Astrocyte (in vitro differentiated cells and primary cell): ENCODE results near the gene MYH9. TPM values are rescaled to one million over a fixed set of nuclear protein-coding genes. Genes with fewer than 3 reads are reported as not detected.
A peak's percentile ranks its signal among the peaks of the same experiment; 100 is the strongest.
"Not testable (repeated sequence)": the region's sequence is repeated elsewhere in the genome, so short reads cannot be mapped to it uniquely, and the experiment has no call there.

Experiments
- DNase-seq: peaks from one replicate; pipeline ENCODE4 v3.0.0-alpha.2; 2010; ENCODE audit warnings: low read depth
- FAIRE-seq: peaks from 2 replicates; lab custom pipeline; 2011; peaks lifted over from hg19 to GRCh38; lab: Jason Lieb, UNC
- H2AFZ ChIP-seq: 2 replicates; pipeline ENCODE4 v1.6.0; 2012; ENCODE audit warnings: low read depth, low read length, inconsistent platforms
- H3K27ac ChIP-seq: 2 replicates; pipeline ENCODE4 v1.5.1; 2011; ENCODE audit warnings: low read depth, low read length, inconsistent platforms
- H3K27me3 ChIP-seq: 2 replicates; pipeline ENCODE4 v1.6.0; 2011; ENCODE audit warnings: low read length, inconsistent platforms; ENCODE audit not compliant: insufficient read depth
- H3K36me3 ChIP-seq: 2 replicates; pipeline ENCODE4 v1.5.1; 2011; ENCODE audit warnings: low read length, inconsistent platforms; ENCODE audit not compliant: insufficient read depth
- H3K4me1 ChIP-seq: 2 replicates; pipeline ENCODE4 v1.5.1; 2011; ENCODE audit warnings: low read length, inconsistent platforms; ENCODE audit not compliant: insufficient read depth
- H3K4me2 ChIP-seq: 2 replicates; pipeline ENCODE4 v1.6.0; 2012; ENCODE audit warnings: low read length, inconsistent platforms
- H3K4me3 ChIP-seq: 2 replicates; pipeline ENCODE4 v1.5.1; 2011; ENCODE audit warnings: low read depth, mild to moderate bottlenecking, low read length, inconsistent platforms; ENCODE audit not compliant: insufficient read depth
- H3K79me2 ChIP-seq: 2 replicates; pipeline ENCODE4 v1.6.0; 2012; ENCODE audit warnings: mild to moderate bottlenecking, low read length, inconsistent platforms; ENCODE audit not compliant: insufficient read depth
- H3K9ac ChIP-seq: 2 replicates; pipeline ENCODE4 v1.6.0; 2012; ENCODE audit warnings: mild to moderate bottlenecking, low read length, inconsistent platforms
- H3K9me3 ChIP-seq: 2 replicates; pipeline ENCODE4 v1.5.1; 2012; ENCODE audit warnings: low read depth, mild to moderate bottlenecking, low read length, inconsistent platforms; ENCODE audit not compliant: insufficient read depth
- H4K20me1 ChIP-seq: 2 replicates; pipeline ENCODE4 v1.6.0; 2012; ENCODE audit warnings: low read length, inconsistent platforms; ENCODE audit not compliant: insufficient read depth
- H3K27ac Mint-ChIP-seq: one replicate; pipeline ENCODE4 v1.8.0; 2021; ENCODE audit warnings: mild to moderate bottlenecking, mixed read lengths; ENCODE audit not compliant: unreplicated experiment
- H3K27me3 Mint-ChIP-seq: one replicate; pipeline ENCODE4 v1.8.0; 2021; ENCODE audit warnings: low read depth, mixed read lengths; ENCODE audit not compliant: unreplicated experiment
- H3K36me3 Mint-ChIP-seq: one replicate; pipeline ENCODE4 v1.8.0; 2021; ENCODE audit warnings: low read depth, mixed read lengths; ENCODE audit not compliant: unreplicated experiment
- H3K4me1 Mint-ChIP-seq: one replicate; pipeline ENCODE4 v1.8.0; 2021; ENCODE audit warnings: low read depth, mixed read lengths; ENCODE audit not compliant: unreplicated experiment
- H3K4me3 Mint-ChIP-seq: one replicate; pipeline ENCODE4 v1.8.0; 2021; ENCODE audit warnings: mild to moderate bottlenecking, moderate library complexity, mixed read lengths; ENCODE audit not compliant: unreplicated experiment
- H3K9me3 Mint-ChIP-seq: one replicate; pipeline ENCODE4 v1.8.0; 2021; ENCODE audit warnings: mild to moderate bottlenecking, mixed read lengths; ENCODE audit not compliant: unreplicated experiment
- CTCF ChIP-seq: IDR thresholded peaks from 2 replicates; pipeline ENCODE4 v1.5.1; 2011; ENCODE audit warnings: low read depth, mild to moderate bottlenecking, inconsistent platforms, low read length, moderate library complexity; ENCODE audit not compliant: insufficient read depth
- EZH2 ChIP-seq: IDR thresholded peaks from 2 replicates; pipeline ENCODE4 v1.6.1; 2012; ENCODE audit warnings: mild to moderate bottlenecking, low read length, inconsistent platforms; ENCODE audit not compliant: insufficient read depth
- total RNA-seq: library from RNA; stranded (reverse); gene quantifications from 2 replicates; pipeline ENCODE4 v1.2.1, GENCODE V29; 2021

Gene MYH9
- total RNA-seq, 1 donor from 2014 or later, result 2,278 TPM

DNA sequence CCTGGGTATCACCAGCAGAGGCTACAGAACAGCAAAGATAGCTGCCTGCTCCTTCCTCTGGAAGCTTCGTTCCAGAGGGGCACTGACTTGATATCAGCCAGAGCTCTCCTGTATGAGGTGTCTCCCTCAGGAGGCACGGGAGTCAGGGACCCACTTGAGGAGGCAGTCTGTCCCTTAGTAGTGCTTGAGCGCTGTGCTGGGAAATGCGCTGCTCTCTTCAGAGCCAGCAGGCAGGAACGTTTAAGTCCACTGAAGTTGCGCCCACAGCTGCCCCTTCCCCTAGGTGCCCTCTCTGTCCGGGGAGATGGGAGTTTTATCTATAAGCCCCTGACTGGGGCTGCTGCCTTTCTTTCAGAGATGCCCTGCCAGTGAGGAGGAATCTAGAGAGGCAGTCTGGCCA lies 116.5 kb downstream of the MYH9 start:
- H3K27ac ChIP-seq, H3K27me3 ChIP-seq, H3K4me1 Mint-ChIP-seq, H2AFZ ChIP-seq, H3K9ac ChIP-seq, H3K4me3 Mint-ChIP-seq, H3K4me1 ChIP-seq, H3K4me3 ChIP-seq, H4K20me1 ChIP-seq, H3K27ac Mint-ChIP-seq, H3K9me3 ChIP-seq, H3K79me2 ChIP-seq, FAIRE-seq, DNase-seq, H3K36me3 ChIP-seq, H3K4me2 ChIP-seq, H3K27me3 Mint-ChIP-seq: not testable (repeated sequence)
- H3K36me3 Mint-ChIP-seq, result peaks cover 27% of the 10 kb centered on the region
- peaks cover 11% of the 10 kb centered on the region for H3K9me3 Mint-ChIP-seq

DNA sequence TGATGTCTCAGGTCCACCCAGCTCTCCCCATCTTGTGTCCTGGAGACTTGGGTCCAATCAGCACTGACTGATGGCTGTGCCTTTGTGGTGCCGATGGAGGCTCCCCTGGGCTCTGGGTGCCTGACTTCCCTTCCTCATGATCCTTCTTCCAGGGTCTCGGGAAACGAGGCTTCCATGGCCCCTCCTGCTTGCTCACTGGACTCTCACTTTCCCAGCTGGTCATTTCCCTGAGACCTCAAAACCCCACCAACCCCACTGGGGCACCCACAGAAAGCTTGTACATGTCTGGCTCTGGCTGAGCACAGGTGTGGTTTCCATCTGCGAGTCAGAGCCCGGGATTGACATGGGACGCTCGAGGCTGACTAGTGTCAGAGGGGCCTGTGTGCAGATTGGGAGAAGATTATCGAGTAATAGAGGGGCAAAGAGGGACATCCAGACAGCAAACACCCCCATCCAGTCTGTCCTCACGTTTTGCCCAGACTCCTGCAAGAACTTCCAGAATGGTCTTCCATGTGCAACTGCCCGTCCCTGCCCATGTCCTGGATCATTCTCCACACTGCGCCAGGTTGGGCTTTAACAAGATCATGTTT lies 119.8 kb downstream of the MYH9 start:
- Mint-ChIP-seq H3K27me3 (no peaks in the 10 kb centered on the region), H3K4me1 (peaks cover 6% of the 10 kb centered on the region), H3K4me3 (no peak overlapping the region), H3K27ac (peak overlapping the region; percentile 85), H3K36me3 (peaks cover 45% of the 10 kb centered on the region), H3K9me3 (peaks cover 12% of the 10 kb centered on the region)
- Histone ChIP-seq H2AFZ (no peak overlapping the region), H3K36me3 (peaks cover 8% of the 10 kb centered on the region), H3K4me3 (no peak overlapping the region), H3K79me2 (no peaks in the 10 kb centered on the region), H3K4me1 (no peaks in the 10 kb centered on the region), H3K9me3 (no peaks in the 10 kb centered on the region), H3K27me3 (no peaks in the 10 kb centered on the region), H3K9ac (no peak overlapping the region), H4K20me1 (peaks cover 4% of the 10 kb centered on the region), H3K4me2 (no peak overlapping the region), H3K27ac (no peak overlapping the region)
- FAIRE-seq (no peak), DNase-seq (no peak)
- TF ChIP-seq CTCF (no peak), EZH2 (no peak)

GRCh38 chr22:36267058-36267457 lies 120.7 kb downstream of the MYH9 start:
- Histone ChIP-seq H3K4me1 (no peaks in the 10 kb centered on the region), H3K9ac (no peak overlapping the region), H3K4me3 (no peak overlapping the region), H4K20me1 (peaks cover 4% of the 10 kb centered on the region), H3K27me3 (no peaks in the 10 kb centered on the region), H3K9me3 (no peaks in the 10 kb centered on the region), H3K79me2 (no peaks in the 10 kb centered on the region), H2AFZ (no peak overlapping the region), H3K36me3 (peaks cover 8% of the 10 kb centered on the region), H3K27ac (no peak overlapping the region), H3K4me2 (no peak overlapping the region)
- peaks cover 6% of the 10 kb centered on the region for H3K4me1 Mint-ChIP-seq
- H3K27me3 Mint-ChIP-seq, result no peaks in the 10 kb centered on the region
- H3K4me3 Mint-ChIP-seq, result no peak overlapping the region
- peaks cover 12% of the 10 kb centered on the region for H3K9me3 Mint-ChIP-seq
- no peak for TF ChIP-seq CTCF
- no peak for TF ChIP-seq EZH2
- FAIRE-seq (no peak), DNase-seq (no peak)
- H3K27ac Mint-ChIP-seq, result no peak overlapping the region
- peaks cover 46% of the 10 kb centered on the region for H3K36me3 Mint-ChIP-seq

DNA sequence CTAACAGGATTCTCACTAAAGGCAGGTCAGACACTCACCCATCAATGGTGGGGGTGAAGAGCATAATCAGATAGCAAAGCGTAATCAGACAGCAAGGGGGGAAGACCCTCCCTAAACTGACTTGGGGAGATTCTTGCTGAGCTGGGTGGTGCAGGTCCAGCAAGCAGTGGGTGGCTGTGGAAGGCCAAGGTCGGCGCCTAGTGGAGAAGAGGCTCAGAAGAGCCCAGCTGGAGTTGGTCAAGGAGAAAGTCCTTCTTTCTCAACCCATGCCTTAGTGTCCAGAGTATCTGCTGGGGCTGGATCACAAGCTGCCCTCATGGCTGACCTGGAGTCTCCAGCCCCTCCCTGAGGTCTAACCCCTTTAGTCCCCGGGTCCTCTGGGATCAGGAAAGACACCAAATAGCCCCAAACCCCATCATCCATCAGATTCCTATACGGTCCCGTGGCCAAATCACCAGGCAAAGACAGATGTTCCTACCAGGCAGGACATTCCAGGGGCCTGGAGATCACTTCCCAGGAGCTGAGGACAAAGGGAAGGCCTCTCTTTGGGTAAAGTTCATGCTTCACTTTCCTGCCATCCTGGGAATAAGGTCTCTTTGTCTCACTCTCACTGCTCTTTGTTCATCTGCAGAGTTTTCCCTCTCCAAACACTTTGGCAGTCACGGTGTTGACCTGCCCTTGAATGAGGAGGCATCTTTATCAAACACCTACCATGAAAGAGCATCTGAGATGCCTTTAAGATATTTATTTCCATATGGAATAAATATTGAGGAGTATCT lies 123.7 kb downstream of the MYH9 start:
- Mint-ChIP-seq H3K27ac (peak overlapping the region; percentile 58), H3K4me3 (peak overlapping the region; percentile 50), H3K4me1 (peaks cover 18% of the 10 kb centered on the region), H3K36me3 (peaks cover 42% of the 10 kb centered on the region)
- H3K79me2 ChIP-seq, H3K9me3 Mint-ChIP-seq, H2AFZ ChIP-seq, H3K4me2 ChIP-seq, DNase-seq, H3K4me3 ChIP-seq, FAIRE-seq, H3K27me3 Mint-ChIP-seq, H3K27ac ChIP-seq, H3K36me3 ChIP-seq, H3K9me3 ChIP-seq, H3K4me1 ChIP-seq, H3K27me3 ChIP-seq, H3K9ac ChIP-seq: not testable (repeated sequence)
- peaks cover 11% of the 10 kb centered on the region for H4K20me1 ChIP-seq
